Neural crest cell (in vitro differentiated cells): ENCODE data around the gene UGT2A3. TPM values are rescaled to one million over a fixed set of nuclear protein-coding genes. Genes with fewer than 3 reads are reported as not detected.

Experiments used
- DNase-seq: peaks from one replicate; pipeline ENCODE4 v3.0.0; 2021; ENCODE audit warnings: low read depth, mixed read lengths, low spot score
- H3K27ac Mint-ChIP-seq: one replicate; pipeline ENCODE4 v1.8.0; 2021; ENCODE audit warnings: mild to moderate bottlenecking, mixed read lengths; ENCODE audit not compliant: unreplicated experiment
- H3K27me3 Mint-ChIP-seq: 2 replicates; pipeline ENCODE4 v1.8.0; 2021; ENCODE audit warnings: low read depth, mild to moderate bottlenecking, mixed read lengths
- H3K36me3 Mint-ChIP-seq: 2 replicates; pipeline ENCODE4 v1.8.0; 2021; ENCODE audit warnings: low read depth, mild to moderate bottlenecking, mixed read lengths
- H3K4me1 Mint-ChIP-seq: 2 replicates; pipeline ENCODE4 v1.8.0; 2021; ENCODE audit warnings: mixed read lengths
- H3K4me3 Mint-ChIP-seq: one replicate; pipeline ENCODE4 v1.8.0; 2021; ENCODE audit warnings: mild to moderate bottlenecking, mixed read lengths
- H3K9me3 Mint-ChIP-seq: 2 replicates; pipeline ENCODE4 v1.8.0; 2021; ENCODE audit warnings: mixed read lengths
- total RNA-seq: library from RNA; stranded (reverse); gene quantifications from 2 replicates; pipeline ENCODE4 v1.2.1, GENCODE V29; 2021
- TF ChIP-seq, protein P1 (sequence below): fragments of 200-600 bp; sonication (generic); conservative IDR thresholded peaks from 2 replicates; pipeline ENCODE4 v1.5.0; 2021; ENCODE audit warnings: antibody characterized with exemption, mild to moderate bottlenecking

The UGT2A3 gene
- total RNA-seq, 1 donor from 2014 or later, result not detected

DNA sequence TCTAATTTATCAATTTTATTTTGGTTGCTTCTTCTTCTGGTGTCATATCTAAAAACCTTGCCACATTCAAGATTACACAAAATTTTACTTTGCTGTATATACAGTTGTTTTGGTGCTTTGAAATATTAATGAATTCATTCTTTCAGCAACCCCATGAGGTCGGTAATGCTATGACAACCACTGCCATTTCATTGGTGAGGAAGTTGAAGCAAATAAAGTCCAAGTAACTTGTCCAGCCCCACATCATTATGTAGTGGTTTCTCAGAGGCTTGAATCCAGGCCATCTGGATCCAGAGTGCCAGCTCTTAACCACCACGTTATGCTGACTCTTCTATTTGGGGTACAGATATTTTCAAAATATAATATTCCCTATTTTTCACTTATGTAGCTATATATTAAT is 42.2 kb downstream of the UGT2A3 start:
- no peak for DNase-seq
- TF ChIP-seq, protein P1, sequence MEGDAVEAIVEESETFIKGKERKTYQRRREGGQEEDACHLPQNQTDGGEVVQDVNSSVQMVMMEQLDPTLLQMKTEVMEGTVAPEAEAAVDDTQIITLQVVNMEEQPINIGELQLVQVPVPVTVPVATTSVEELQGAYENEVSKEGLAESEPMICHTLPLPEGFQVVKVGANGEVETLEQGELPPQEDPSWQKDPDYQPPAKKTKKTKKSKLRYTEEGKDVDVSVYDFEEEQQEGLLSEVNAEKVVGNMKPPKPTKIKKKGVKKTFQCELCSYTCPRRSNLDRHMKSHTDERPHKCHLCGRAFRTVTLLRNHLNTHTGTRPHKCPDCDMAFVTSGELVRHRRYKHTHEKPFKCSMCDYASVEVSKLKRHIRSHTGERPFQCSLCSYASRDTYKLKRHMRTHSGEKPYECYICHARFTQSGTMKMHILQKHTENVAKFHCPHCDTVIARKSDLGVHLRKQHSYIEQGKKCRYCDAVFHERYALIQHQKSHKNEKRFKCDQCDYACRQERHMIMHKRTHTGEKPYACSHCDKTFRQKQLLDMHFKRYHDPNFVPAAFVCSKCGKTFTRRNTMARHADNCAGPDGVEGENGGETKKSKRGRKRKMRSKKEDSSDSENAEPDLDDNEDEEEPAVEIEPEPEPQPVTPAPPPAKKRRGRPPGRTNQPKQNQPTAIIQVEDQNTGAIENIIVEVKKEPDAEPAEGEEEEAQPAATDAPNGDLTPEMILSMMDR, result no peak
- Mint-ChIP-seq H3K4me3 (no peak overlapping the region), H3K4me1 (peaks cover 22% of the 10 kb centered on the region), H3K27ac (no peak overlapping the region), H3K9me3 (no peaks in the 10 kb centered on the region), H3K36me3 (no peaks in the 10 kb centered on the region), H3K27me3 (peaks cover 3% of the 10 kb centered on the region)

- Mint-ChIP-seq H3K36me3 (no peaks in the 10 kb centered on the region), H3K4me1 (peaks cover 22% of the 10 kb centered on the region), H3K27me3 (peaks cover 3% of the 10 kb centered on the region), H3K9me3 (no peaks in the 10 kb centered on the region), H3K4me3 (no peak overlapping the region), H3K27ac (no peak overlapping the region)
- TF ChIP-seq, protein P1, result no peak
- DNase-seq, result no peak
Measured at GRCh38 chr4:68907788-68908700, 43.6 kb downstream of the UGT2A3 start.

GRCh38 chr4:68907245-68907644 is 44.4 kb downstream of the UGT2A3 start:
- Mint-ChIP-seq H3K4me3 (no peak overlapping the region), H3K36me3 (no peaks in the 10 kb centered on the region)

DNA sequence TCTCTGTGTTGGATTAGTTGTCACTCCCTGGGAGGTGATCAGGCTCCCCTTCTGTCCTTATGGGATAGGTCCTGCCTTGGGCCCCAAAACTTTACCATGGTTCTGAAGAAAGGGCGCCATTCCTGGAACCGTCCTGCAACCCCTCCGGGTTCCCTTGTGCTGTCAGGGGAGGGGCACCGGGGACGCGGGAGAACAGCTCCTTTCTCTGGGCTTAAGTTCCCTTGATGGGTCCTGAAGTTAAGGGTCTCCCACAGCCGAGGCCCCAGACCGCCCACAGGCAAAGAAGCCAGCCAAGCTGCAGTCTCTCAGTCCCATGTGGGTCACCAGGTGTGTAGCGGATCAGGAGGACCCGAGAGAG is 44.8 kb downstream of the UGT2A3 start:
- no peak overlapping the region for H3K27ac Mint-ChIP-seq
- peaks cover 22% of the 10 kb centered on the region for H3K4me1 Mint-ChIP-seq
- TF ChIP-seq, protein P1, result no peak
- no peak overlapping the region for H3K4me3 Mint-ChIP-seq
- no peaks in the 10 kb centered on the region for H3K36me3 Mint-ChIP-seq
- H3K27me3 Mint-ChIP-seq, result peaks cover 3% of the 10 kb centered on the region
- no peaks in the 10 kb centered on the region for H3K9me3 Mint-ChIP-seq
- DNase-seq, result no peak

More at GRCh38 chr4:68907245-68907644, 44.4 kb downstream of the UGT2A3 start:
- Mint-ChIP-seq H3K27me3 (peaks cover 3% of the 10 kb centered on the region), H3K27ac (no peak overlapping the region), H3K4me1 (peaks cover 22% of the 10 kb centered on the region), H3K9me3 (no peaks in the 10 kb centered on the region)
- TF ChIP-seq, protein P1, result no peak
- DNase-seq, result no peak

DNA sequence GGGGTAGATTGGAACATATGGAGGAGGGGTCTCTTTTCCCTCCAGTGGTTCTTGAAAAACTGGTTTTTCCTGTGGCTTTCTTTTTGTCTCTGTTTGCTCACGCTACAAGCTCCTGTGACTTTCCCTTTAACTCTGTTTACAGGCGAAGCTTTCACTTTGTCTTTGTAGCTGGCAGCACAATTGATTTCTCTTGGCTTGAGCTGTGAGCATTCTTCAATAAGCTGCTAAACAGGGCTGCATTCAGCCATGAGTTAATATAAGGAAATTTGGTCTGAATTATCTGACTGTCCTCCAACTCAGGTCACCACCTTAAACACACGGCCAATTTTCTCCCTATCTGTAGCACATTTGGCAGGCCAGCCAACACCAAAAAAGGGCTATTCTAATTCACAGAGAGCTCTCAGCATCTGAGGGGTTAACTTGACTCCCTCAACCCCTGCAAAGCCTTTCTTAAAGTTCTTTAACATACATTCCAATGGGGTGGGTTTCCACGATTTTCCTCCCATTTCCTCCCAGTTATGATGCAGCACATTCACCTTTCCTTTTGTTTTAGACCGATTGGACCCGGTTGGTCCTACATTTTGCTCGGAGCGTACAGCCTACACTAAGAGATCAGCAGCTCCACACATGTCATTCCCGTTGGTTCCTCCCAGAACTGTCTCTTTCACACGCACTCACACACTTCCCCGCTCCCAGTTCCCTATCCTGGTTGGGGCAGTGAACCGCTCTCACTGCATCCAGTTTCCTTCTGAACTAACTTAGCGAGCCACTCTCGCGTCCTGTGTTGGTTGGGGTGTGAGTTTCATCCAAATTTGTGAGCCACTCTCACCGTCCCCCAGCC is 45.4 kb downstream of the UGT2A3 start:
- no peak for DNase-seq
- peaks cover 22% of the 10 kb centered on the region for H3K4me1 Mint-ChIP-seq

More for the DNA sequence above, 45.4 kb downstream of the UGT2A3 start:
- H3K9me3 Mint-ChIP-seq, result no peaks in the 10 kb centered on the region
- peak overlapping the region; percentile 10 for H3K27ac Mint-ChIP-seq
- TF ChIP-seq, protein P1, result no peak
- no peaks in the 10 kb centered on the region for H3K36me3 Mint-ChIP-seq
- peak overlapping the region; percentile 47 for H3K4me3 Mint-ChIP-seq
- H3K27me3 Mint-ChIP-seq, result peaks cover 3% of the 10 kb centered on the region
